HG02571 (cell line): ENCODE results near the gene KRT14.
"Not testable (repeated sequence)": the region's sequence is repeated elsewhere in the genome, so short reads cannot be mapped to it uniquely, and the experiment has no call there.

Experiments
- ATAC-seq: cut with Tn5 transposase; IDR thresholded peaks from one replicate; pipeline ENCODE4 v1.9.1; 2021; ENCODE audit warnings: mild to moderate bottlenecking, moderate library complexity; ENCODE audit not compliant: unreplicated experiment

KRT14 gene

DNA sequence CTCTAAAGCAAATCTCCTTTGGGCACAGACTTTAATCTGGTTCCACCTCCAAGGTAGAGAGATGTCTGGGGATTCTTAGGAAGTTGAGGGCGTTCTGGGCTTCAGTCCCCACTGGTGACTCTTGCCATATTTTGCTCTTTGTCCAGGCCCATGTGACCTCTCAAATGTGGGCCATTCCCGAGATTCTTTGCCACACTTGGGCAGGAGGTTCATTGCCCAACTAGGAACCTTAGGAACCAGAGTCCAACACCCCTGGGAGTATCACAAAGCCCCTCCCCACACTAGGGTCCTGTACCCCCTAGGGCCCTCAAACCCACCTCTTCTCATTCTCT, 6.5 kb downstream of the KRT14 start:
- ATAC-seq: no peak

DNA sequence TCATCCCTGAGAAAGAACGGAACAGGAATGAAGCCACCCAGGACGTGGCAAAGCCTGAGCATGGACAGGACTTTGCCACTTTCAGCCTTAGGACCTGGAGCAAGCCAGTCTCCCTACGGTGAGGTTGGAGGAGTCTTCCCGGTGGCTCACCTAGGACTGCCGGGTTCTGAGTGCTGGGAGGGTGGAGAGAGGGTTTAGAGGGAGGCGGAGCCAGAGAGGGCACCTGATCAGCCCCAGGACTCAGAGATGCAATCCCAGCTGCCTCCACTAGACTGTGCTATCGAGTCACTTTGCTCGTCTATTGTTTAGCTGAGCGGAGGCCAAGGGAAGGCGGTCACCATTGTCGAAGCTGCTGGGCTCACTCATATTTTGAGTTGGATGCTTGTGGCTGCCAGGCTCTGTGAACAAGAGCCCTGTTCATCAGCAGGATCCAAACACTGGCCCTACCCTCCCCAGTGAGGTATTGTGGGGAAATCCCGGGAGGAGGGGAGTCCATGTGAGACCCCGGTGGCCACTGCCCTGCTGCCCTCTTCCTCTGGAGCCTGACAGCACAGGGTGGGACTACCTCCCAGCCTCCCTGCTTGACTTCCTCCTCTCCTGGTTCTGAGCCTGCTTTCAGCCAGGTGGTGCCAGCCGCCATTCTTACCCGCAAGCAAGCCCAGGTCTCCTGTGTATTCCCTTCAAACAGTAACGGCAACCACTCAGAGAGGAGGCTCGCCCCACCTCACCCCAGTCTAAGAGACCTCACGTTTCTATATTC, 7.0 kb downstream of the KRT14 start:
- no peak for ATAC-seq

DNA sequence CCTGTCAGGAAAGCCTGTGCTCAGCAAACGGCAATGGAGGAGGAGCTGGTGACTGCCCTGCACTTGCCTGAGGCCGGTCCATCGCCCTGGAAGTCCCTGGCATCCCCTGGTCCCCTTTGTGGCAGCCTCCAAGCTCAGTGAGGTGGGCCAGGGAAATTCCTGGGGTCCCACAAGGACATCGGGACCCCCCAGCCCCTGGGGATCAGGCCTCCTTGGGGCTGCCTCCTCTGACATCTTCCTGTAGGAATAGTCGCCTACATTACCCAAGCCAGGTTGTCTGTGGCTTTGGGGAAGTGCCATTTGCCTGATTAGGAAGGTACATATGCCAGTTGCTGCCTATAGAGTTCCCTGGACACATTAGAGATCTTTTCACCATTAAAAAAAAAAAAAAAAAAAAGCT, 7.7 kb downstream of the KRT14 start:
- ATAC-seq: no peak

DNA sequence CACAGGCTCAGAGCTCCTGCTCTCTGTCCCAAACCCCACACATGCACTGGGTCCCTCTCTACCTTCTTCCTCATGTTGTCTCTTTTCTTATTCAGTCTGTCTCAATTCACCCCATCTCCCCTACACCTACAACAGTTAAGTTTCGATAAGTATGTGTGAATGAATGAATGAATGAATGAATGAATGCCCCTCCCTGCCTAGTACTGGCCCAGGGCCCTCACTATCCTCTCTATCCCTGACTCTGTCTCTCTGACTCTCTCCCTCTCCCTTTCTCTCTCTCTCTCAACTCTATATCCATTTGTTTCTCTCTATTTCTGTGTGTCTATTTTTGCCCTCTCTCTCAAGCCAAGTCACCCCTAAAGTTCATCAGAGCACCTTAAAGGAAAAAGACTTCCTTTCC, 8.2 kb downstream of the KRT14 start:
- no peak for ATAC-seq

GRCh38 chr17:41576740-41577139, 10.0 kb downstream of the KRT14 start:
- not testable (repeated sequence) for ATAC-seq

DNA sequence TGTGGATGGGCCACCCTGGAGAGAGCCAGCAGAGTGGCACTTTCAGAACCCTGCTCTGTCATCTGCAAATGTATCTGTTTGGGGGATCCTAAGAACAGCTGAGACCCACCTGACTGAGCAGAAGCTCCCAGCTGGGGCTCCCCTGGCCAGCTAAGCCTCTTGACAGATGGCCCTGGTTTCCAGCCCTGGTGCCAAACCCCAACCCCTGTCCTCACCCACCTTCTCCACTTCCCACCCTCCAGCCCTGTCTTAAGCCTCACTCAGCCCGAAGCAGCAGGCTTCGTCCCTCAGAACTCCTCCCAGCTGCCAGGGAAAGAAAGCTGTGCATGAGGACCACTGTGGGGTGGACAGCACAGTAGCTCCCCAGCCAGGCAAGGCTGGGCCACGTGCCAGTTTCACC, 11.4 kb downstream of the KRT14 start:
- no peak for ATAC-seq

- ATAC-seq: no peak
These were observed 14.9 kb downstream of the KRT14 start, which contains the start of gene KRT9 for GRCh38 chr17:41571561-41572434. TSS of gene KRT9 (minus strand) at chr17:41572059. CDS start at chr17:41571992, 67 bp downstream.

- no peak for ATAC-seq
These were observed 19.4 kb downstream of the KRT14 start for GRCh38 chr17:41567317-41567716.

DNA sequence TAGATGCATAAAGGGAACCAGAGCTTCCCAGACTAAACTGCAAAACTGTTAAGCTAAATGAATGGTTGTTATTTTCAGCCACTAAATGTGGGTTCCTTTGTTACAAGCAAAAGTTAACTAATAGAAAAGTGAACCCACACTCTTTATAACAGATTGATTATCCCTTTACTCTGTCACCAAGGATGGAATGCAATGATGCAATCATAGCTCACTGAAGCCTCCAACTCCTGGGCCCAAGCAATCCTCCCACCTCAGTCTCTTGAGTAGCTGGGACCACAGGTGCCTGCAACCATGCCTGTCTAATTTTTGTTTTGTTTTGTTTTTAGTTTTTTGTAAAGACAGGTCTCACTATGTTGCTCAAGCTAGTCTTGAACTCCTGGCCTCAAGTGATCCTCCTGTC, 21.4 kb downstream of the KRT14 start:
- ATAC-seq: no peak

GRCh38 chr17:41563607-41564170, 23.0 kb downstream of the KRT14 start:
- ATAC-seq: no peak

DNA sequence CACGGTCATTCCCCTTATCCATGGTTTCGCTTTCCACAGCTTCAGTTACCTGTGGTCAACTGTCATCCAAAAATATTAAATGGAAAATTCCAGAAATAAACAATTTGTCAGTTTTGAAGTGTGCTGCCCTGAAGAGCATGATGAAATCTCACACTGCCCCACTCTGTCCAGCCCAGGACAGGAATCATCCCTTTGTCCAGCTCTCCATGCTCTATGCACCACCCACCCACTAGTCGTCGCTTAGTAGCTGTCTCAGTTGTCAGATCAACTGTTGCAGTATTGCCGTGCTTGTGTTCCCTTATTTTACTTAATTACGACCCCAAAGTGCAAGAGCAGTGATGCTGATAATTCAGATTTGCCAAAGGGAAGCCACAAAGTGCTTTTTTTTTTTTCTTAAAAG, 25.1 kb downstream of the KRT14 start:
- ATAC-seq: no peak

DNA sequence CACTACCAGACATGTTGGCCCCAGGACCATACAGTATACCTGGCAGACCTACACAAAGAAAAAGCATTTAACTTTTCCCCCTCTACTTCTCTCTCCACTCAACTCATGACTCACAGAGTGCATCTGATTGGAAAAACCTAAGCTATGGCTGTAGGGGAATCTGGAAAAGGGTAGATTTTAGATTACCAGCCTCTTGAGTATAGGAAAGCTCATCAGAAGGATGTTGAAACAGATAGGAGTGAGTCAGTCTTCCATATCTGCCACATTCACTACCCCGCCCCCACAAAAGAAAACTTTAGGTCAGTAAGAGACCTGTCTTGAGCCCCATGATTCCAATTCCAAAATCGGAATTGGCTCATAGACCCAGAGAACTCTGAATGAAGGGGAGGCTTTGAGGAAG, 27.1 kb downstream of the KRT14 start:
- ATAC-seq: no peak

DNA sequence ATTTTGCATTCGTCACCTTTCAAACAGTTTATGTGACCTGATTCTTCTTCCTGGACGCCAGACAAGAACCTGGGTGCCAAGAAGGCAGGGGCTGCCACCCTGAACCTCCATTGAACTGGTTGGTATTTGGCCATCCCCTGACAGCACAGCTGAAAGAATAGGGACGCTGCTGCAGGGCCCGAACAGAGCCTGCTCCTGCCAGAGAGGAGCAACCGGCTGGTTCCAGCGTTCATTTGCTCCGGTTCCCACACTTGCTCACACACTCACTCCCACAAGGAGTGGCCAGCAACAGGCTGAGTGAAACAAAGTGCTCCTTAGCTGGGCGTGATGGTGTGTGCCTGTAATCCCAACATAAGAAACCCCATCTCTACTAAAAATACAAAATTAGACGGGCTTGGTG, 29.8 kb downstream of the KRT14 start:
- ATAC-seq: no peak

DNA sequence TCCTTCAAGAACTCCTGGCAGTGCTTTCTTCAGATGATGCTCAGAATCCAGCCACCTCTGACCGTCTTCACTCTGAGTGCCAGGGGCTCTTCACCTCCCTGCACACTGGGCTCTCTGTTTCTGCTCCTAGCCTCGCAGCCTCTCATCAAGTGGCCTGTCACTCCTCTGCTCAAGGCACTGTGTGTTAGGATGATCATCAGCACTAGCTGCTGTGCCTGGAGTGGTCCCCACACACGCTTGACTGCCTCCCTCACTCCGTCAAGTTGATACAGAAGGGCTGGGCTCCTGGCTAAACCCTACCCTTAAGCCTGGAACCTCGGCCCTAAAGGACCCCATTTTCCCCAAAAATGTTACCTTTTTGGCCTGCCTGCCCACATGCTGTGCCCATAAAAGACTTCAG, 30.4 kb downstream of the KRT14 start:
- ATAC-seq: no peak

DNA sequence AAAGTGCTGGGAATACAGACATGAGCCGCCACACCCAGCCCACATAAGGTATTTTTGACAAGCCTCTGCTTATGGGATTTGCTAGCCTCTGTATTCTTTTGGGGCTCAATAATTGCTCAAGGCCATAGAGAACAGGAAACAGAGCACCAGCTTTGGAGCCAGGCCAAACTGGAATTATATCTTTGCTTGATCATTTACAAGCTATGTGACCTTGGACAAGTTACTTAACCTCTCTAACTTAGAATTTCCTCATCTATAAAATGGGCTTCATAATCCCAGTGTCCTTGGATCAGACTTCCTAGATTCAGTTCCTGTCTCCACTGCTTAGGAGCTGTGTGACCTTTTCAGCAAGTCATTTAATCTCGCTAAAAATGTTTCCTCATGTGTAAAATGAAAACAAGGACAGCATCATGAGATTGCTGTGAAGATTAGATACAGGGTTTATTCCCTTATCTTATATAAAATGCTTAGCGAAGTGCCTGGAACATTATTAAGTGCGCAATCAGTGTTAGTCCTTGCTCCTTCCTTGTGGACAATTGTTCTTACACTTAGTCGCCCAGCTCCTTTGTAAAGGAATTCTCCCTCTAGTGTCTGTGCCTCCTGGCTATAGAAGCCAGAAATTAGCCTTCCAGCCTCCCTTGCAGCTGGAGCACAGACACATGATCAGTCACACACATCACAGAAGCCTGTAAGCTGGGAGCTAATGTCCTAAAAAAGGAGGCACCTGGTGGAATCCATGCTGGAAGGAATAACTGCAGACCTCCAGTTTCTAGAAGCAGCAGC, 31.4 kb downstream of the KRT14 start:
- no peak for ATAC-seq

- ATAC-seq: no peak
These were observed 32.6 kb downstream of the KRT14 start for GRCh38 chr17:41553987-41554680.

DNA sequence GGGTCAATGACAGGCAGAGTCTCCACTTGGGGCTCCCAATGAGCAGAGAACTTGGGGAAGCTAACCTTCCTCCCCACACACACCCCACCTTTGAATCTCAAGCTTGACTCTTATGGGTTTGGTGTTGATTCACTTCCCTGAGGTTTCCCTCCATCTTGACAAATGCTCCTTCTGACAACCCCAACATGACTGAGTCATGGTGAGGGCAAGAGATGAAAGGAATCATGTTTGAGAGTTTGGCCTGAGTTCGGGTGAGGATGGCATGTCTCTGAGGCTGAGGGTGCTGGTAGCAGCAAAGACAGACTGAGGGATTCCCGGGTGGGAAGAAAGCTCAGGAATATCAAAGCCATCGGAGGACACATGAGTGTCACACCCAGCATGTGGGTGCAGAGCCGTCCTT, 33.5 kb downstream of the KRT14 start:
- ATAC-seq: no peak

DNA sequence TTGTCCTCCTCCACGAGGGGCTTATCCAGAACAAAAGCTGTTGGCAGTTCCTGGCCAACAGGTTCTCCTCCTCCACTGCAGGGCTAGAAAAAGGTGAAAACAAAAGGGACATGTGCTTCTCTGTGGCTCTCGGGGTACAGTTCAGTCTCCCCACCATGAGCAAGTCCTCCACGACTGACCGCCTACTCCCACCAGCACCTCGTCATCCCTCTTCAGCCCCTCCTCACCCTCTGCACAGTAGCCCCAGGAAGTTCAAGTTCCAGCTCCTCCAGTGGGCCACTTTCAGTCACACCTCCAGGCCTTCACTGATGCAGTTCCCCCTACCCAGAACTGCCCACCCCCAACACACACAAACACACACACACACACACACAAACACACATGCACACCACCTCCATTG, 34.2 kb downstream of the KRT14 start:
- ATAC-seq: no peak

- no peak for ATAC-seq
These were observed 35.3 kb downstream of the KRT14 start for GRCh38 chr17:41551365-41551764.

DNA sequence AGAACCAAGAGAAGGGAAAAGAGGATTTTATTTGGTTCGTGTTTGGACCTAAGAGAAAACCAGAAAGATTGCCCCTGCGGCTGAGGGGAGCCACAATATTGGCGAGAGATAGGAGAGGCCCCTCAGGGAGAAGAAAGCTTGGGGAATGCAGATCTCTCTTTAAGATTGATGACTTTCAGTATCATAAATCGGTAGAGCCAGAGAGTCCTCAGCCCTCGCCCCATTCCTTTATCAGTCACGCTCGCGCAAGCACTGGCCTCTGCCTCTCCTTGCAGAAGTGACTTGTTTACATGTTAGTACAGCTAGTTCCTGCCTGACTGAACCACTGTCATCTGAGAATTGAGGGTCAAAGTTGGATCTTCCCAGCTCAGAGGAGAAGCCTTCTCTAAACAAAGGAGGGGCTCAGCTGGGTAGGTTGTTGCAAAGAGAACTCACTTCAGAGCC, 37.1 kb downstream of the KRT14 start:
- ATAC-seq: no peak
